ENCODE data around the gene IQCK. TPM values are rescaled to one million over a fixed set of nuclear protein-coding genes. Genes with fewer than 3 reads are reported as not detected.

Gene IQCK
- total RNA-seq, 4 donors from 2014 or later = 9.0 to 16.3 (median 14.5) TPM

GRCh38 chr16:19757762-19758595 is 39.9 kb downstream of the IQCK start:
- Histone ChIP-seq H3K36me3 (no peaks in the 10 kb centered on the region), H3K9me3 (no peaks in the 10 kb centered on the region), H3K4me1 (peaks cover 0 to 5% (median 0%) of the 10 kb centered on the region in 3 donors), H3K27ac (no peak overlapping the region), H3K27me3 (no peaks in the 10 kb centered on the region), H3K4me3 (no peak overlapping the region)
- TF ChIP-seq, protein P1, sequence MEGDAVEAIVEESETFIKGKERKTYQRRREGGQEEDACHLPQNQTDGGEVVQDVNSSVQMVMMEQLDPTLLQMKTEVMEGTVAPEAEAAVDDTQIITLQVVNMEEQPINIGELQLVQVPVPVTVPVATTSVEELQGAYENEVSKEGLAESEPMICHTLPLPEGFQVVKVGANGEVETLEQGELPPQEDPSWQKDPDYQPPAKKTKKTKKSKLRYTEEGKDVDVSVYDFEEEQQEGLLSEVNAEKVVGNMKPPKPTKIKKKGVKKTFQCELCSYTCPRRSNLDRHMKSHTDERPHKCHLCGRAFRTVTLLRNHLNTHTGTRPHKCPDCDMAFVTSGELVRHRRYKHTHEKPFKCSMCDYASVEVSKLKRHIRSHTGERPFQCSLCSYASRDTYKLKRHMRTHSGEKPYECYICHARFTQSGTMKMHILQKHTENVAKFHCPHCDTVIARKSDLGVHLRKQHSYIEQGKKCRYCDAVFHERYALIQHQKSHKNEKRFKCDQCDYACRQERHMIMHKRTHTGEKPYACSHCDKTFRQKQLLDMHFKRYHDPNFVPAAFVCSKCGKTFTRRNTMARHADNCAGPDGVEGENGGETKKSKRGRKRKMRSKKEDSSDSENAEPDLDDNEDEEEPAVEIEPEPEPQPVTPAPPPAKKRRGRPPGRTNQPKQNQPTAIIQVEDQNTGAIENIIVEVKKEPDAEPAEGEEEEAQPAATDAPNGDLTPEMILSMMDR (IDR thresholded peaks at IDR 0.05) = no peak
- no peak for TF ChIP-seq POLR2AphosphoS5 (IDR thresholded peaks at IDR 0.05)
- no peak for TF ChIP-seq EP300 (IDR thresholded peaks at IDR 0.05)
- TF ChIP-seq POLR2A (IDR thresholded peaks at IDR 0.05) = no peak
- no peak for ATAC-seq
- WGBS, 2 donors (ENCODE audit: low coverage in 1 of 2) = 46 to 71% methylated on average over 8 of the region's 8 CpGs

DNA sequence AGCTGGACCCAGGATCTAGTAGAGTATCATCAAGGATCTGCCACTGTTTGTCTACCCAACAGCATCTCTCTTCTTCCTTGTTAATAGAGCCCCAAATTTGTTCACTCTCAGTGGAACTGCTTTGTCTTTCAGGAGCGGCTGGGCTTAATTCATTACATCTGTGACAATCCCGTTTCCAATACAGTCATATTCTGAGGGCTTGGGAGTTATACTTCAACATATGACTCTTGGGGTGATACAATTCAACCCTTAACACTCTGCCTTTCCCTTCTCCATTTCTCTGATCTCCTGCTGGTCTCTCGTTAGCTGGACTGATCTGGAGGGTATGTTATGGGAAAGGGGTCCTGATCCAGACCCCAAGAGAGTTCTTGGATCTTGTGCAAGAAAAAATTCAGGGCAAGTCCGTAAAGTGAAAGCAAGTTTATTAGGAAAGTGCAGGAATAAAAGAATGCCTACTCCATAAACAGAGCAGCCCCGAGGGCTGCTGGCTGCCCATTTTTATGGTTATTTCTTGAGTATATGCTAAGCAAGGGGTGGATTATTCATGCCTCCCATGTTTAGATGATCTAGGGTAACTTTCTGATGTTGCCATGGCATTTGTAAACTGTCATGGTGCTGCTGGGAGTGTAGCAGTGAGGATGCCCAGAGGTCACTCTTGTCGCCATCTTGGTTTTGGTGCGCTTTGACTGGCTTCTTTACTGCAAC is 42.4 kb downstream of the IQCK start:
- TF ChIP-seq, protein P1 (IDR thresholded peaks at IDR 0.05) = no peak
- no peak for TF ChIP-seq POLR2AphosphoS5 (IDR thresholded peaks at IDR 0.05)
- TF ChIP-seq EP300 (IDR thresholded peaks at IDR 0.05) = no peak
- no peak for TF ChIP-seq POLR2A (IDR thresholded peaks at IDR 0.05)
- no peaks in the 10 kb centered on the region for H3K36me3 ChIP-seq
- H3K27me3 ChIP-seq = no peaks in the 10 kb centered on the region
- no peak for ATAC-seq
- no peaks in the 10 kb centered on the region for H3K9me3 ChIP-seq
- 90 to 95% methylated on average over 5 of the region's 7 CpGs for WGBS, 2 donors (ENCODE audit: low coverage in 1 of 2)
- H3K4me3 ChIP-seq = no peak overlapping the region
- peaks cover 0 to 5% (median 0%) of the 10 kb centered on the region in 3 donors for H3K4me1 ChIP-seq
- no peak overlapping the region for H3K27ac ChIP-seq

DNA sequence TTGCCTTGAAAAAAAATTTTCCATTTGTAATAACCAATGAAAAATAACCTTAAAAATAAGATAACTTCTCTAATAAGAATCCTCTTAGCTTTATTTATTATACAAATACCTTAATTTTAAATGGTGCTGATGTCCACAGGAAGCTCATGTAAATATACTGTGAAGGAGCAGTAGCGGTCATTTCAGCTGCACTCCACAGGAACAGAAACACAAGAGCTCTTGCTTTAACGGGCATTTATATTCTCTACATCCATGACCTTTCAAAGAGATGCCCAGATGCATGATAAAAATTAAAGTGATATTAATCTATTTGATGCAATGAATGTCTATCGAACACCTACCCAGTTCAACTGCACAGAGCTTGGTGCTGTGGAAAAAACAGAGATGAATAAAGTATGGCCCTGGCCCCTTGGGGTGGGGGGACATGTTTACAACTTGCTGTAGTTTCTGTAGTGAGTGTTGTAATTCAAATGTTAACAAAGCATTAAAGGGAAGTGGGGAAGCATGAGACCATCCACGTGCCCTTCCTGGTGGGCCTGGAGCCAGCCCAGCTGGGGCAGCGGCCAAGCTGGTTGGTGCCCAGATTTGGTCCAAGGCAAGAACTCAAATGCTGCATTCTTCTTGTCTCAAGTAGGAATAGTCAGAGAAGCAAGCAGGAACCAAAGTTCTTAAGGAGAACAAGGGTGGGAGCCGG is 47.9 kb downstream of the IQCK start:
- peak; percentile 48 for ATAC-seq
- Histone ChIP-seq H3K4me1 (peaks cover 0 to 16% (median 0%) of the 10 kb centered on the region in 3 donors), H3K4me3 (no peak overlapping the region), H3K36me3 (no peaks in the 10 kb centered on the region), H3K9me3 (no peaks in the 10 kb centered on the region), H3K27ac (peak overlapping the region in 1 of 4 donors; percentile 1), H3K27me3 (no peaks in the 10 kb centered on the region)
- peak; percentile 16 for TF ChIP-seq POLR2AphosphoS5 (IDR thresholded peaks at IDR 0.05)
- no peak for TF ChIP-seq EP300 (IDR thresholded peaks at IDR 0.05)
- TF ChIP-seq, protein P1 (IDR thresholded peaks at IDR 0.05) = no peak
- TF ChIP-seq POLR2A (IDR thresholded peaks at IDR 0.05) = no peak
- WGBS, 2 donors (ENCODE audit: low coverage in 1 of 2) = 49 to 54% methylated on average over 5 to 6 of the region's 6 CpGs

- Histone ChIP-seq H3K4me1 (peaks cover 0 to 16% (median 0%) of the 10 kb centered on the region in 3 donors), H3K36me3 (no peaks in the 10 kb centered on the region), H3K27me3 (no peaks in the 10 kb centered on the region), H3K9me3 (no peaks in the 10 kb centered on the region), H3K27ac (peak overlapping the region in 1 of 4 donors; percentile 1), H3K4me3 (no peak overlapping the region)
- no peak for ATAC-seq
- 76 to 80% methylated on average over 2 to 3 of the region's 3 CpGs for WGBS, 2 donors (ENCODE audit: low coverage in 1 of 2)
- no peak for TF ChIP-seq POLR2A (IDR thresholded peaks at IDR 0.05)
- TF ChIP-seq, protein P1 (IDR thresholded peaks at IDR 0.05) = no peak
- no peak for TF ChIP-seq POLR2AphosphoS5 (IDR thresholded peaks at IDR 0.05)
- no peak for TF ChIP-seq EP300 (IDR thresholded peaks at IDR 0.05)
Observed at GRCh38 chr16:19766554-19766884, 48.4 kb downstream of the IQCK start.
